ENCODE data around the gene FAM13B.
"Not testable (repeated sequence)": the region's sequence is repeated elsewhere in the genome, so short reads cannot be mapped to it uniquely, and the experiment has no call there.

Gene FAM13B

DNA sequence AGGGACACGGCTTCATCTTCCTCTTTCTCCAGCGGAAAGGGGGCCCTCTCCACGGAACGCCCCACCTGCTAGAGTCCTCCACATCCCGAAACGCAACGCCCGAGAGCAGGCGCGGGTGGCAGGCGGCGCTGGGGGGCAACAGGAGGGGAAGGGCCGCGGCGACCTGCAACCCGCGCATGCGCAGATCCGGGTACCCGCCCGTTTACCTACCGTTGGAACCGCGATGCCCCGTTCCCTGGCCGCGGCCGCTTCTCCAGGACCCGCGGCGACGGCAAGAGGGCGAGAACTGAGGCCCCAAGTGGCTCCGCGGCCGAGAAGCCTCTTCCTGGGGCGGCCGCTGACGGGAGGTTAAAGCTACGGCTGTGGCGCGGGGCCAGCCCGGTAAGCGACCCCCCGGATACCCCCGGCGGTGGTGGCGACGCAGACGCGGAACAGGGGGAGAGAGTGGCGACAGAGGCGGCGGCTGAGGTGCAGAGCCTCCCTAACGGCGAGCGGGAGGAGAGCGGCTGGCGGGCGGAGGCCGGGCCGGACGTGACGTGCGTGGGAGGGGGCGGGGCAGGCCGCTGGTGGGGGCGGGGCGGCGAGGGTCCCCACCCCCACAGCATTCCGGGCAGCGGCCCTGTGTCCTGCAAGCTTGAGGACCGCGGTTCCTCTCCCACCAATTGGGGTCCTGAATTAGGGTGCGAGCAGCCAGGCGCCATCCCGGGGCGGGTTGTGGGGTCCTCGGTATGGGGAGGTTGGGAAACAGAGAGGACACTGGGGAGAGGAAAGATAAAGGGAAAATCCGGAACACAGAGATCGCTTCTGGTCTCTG lies at the start of gene FAM13B:
FAM13B (minus strand) TSS at position 508 of the 814 bp plus-strand sequence. CDS start 13,968 bp downstream, outside the sequence.
- Histone ChIP-seq H3K4me2 (ENCODE audit: low read length) (peak within 1 kb of the TSS; percentile 95), H2AFZ (peak within 1 kb of the TSS; percentile 96), H3K9me3 (ENCODE audit: control insufficient read depth, low read length) (no peaks in the 10 kb centered on the region), H3K4me1 (peaks cover 7% of the 10 kb centered on the region), H3K4me3 (ENCODE audit: low read depth, low read length) (peak within 1 kb of the TSS; percentile 100), H3K27me3 (ENCODE audit: control insufficient read depth, insufficient read depth, low read length) (no peaks in the 10 kb centered on the region), H3K79me2 (peaks cover 37% of the 10 kb centered on the region), H3K9ac (peak within 1 kb of the TSS; percentile 99), H3K36me3 (ENCODE audit: control insufficient read depth, insufficient read depth, low read length) (no peaks in the 10 kb centered on the region), H3K27ac (peak within 1 kb of the TSS; percentile 99)
- TF ChIP-seq, protein P1, sequence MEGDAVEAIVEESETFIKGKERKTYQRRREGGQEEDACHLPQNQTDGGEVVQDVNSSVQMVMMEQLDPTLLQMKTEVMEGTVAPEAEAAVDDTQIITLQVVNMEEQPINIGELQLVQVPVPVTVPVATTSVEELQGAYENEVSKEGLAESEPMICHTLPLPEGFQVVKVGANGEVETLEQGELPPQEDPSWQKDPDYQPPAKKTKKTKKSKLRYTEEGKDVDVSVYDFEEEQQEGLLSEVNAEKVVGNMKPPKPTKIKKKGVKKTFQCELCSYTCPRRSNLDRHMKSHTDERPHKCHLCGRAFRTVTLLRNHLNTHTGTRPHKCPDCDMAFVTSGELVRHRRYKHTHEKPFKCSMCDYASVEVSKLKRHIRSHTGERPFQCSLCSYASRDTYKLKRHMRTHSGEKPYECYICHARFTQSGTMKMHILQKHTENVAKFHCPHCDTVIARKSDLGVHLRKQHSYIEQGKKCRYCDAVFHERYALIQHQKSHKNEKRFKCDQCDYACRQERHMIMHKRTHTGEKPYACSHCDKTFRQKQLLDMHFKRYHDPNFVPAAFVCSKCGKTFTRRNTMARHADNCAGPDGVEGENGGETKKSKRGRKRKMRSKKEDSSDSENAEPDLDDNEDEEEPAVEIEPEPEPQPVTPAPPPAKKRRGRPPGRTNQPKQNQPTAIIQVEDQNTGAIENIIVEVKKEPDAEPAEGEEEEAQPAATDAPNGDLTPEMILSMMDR (IDR thresholded peaks at IDR 0.05) = peak; percentile 8

DNA sequence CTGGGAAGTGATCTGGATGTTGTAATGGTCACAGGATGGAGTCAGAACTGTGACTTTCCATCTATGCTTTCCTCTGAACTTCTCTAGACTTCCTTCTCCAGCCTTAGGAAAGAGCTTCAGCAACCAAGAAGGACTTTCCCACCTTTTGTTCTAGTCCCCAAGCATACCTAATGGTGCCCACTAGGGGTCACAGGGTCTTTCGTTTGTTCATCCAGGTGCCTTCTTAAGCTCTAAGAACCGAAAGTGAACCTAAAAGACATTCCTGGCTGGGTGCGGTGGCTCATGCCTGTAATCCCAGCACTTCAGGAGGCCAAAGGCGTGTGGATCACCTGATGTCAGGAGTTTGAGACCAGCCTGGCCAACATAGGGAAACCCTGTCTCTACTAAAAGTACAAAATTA lies 49.2 kb upstream of the FAM13B start:
- TF ChIP-seq, protein P1 (IDR thresholded peaks at IDR 0.05) = no peak
- Histone ChIP-seq H3K9me3 (ENCODE audit: control insufficient read depth, low read length) (no peaks in the 10 kb centered on the region), H3K4me2 (ENCODE audit: low read length) (no peak overlapping the region), H3K79me2 (no peaks in the 10 kb centered on the region), H3K27ac (no peak overlapping the region), H3K27me3 (ENCODE audit: control insufficient read depth, insufficient read depth, low read length) (no peaks in the 10 kb centered on the region), H3K4me1 (no peaks in the 10 kb centered on the region), H2AFZ (no peak overlapping the region), H3K36me3 (ENCODE audit: control insufficient read depth, insufficient read depth, low read length) (no peaks in the 10 kb centered on the region), H3K4me3 (ENCODE audit: low read depth, low read length) (no peak overlapping the region), H3K9ac (no peak overlapping the region)

DNA sequence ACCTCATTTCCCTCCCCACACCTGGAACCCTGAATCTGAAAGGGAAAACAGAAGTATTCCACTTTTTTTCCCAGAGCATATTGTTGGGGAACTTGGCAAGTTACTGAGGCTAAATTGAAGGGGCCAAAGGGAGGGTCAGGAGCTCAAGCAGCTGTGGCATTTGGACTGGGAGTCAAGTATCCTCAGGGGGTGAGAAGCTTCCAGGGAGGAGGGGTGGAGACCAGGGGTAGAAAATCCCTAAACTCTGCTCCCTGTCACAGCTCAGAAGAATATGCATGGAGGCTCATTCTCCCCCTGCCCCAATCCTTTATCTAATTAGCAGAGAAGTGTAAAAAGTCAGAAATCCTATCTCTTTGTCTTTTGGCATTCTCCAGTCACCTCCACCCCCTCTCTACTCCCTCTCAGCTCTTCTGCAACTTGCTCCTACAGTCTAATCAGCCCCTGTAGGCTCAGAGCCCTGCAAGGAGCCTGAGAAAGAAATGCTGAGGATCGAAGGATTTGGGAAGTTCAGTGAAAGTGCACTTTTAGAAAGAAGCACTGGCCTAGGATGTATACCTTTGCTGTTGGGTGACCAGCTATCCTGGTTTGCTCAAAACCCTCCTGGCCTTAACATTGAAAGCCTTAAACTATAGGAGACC lies 45.2 kb upstream of the FAM13B start:
- Histone ChIP-seq H3K27me3 (ENCODE audit: control insufficient read depth, insufficient read depth, low read length) (no peaks in the 10 kb centered on the region), H3K9me3 (ENCODE audit: control insufficient read depth, low read length) (no peaks in the 10 kb centered on the region), H3K4me1 (no peaks in the 10 kb centered on the region), H3K9ac (no peak overlapping the region), H3K36me3 (ENCODE audit: control insufficient read depth, insufficient read depth, low read length) (no peaks in the 10 kb centered on the region), H3K27ac (no peak overlapping the region), H2AFZ (no peak overlapping the region), H3K4me2 (ENCODE audit: low read length) (no peak overlapping the region), H3K79me2 (no peaks in the 10 kb centered on the region), H3K4me3 (ENCODE audit: low read depth, low read length) (no peak overlapping the region)
- TF ChIP-seq, protein P1 (IDR thresholded peaks at IDR 0.05) = no peak

DNA sequence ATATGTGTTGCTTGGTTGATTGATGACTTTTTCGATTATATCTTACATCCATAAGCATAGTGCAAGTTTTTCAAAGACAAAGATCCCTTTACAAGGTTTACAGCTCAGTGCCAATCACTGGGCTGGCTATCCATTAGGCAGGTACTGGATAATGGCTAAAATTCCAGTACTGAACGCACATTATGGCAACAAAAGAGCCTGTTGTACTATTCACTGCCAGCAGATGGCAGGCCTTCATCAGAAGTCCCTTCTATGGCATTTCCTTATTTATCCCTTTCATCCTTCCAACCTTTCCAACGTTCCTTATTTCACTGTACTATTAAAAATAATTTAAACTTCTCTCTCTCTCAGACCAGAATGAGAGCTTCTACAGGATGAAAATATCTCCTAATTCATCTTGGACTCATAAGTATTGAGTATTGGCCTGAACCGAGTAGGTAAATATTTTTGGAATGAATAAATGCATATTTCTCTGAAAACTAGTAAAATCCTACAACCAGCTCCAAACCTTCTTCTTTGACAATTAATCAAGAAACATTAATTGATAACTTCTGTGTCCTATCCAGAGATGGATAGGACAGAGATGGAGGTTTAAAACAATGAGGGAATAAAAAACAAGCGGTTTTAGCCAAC lies 44.3 kb upstream of the FAM13B start:
- no peak overlapping the region for H2AFZ ChIP-seq
- no peaks in the 10 kb centered on the region for H3K79me2 ChIP-seq
- no peaks in the 10 kb centered on the region for H3K36me3 ChIP-seq (ENCODE audit: control insufficient read depth, insufficient read depth, low read length)
- no peak overlapping the region for H3K27ac ChIP-seq
- no peak overlapping the region for H3K9ac ChIP-seq
- TF ChIP-seq, protein P1 (IDR thresholded peaks at IDR 0.05) = peak; percentile 86
- no peaks in the 10 kb centered on the region for H3K4me1 ChIP-seq
- no peak overlapping the region for H3K4me2 ChIP-seq (ENCODE audit: low read length)
- no peaks in the 10 kb centered on the region for H3K27me3 ChIP-seq (ENCODE audit: control insufficient read depth, insufficient read depth, low read length)
- H3K9me3 ChIP-seq (ENCODE audit: control insufficient read depth, low read length) = no peaks in the 10 kb centered on the region
- no peak overlapping the region for H3K4me3 ChIP-seq (ENCODE audit: low read depth, low read length)

DNA sequence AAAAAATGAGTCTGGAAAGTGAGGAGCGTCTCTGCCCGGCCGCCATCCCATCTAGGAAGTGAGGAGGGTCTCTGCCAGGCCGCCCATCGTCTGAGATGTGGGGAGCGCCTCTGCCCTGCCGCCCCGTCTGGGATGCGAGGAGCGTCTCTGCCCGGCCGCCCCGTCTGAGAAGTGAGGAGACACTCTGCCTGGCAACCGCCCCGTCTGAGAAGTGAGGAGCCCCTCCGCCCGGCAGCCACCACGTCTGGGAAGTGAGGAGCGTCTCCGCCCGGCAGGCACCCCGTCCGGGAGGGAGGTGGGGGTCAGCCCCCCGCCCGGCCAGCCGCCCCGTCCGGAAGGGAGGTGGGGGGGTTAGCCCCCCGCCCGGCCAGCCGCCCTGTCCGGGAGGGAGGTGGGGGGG lies 37.1 kb upstream of the FAM13B start:
- not testable (repeated sequence) for H3K9me3 ChIP-seq (ENCODE audit: control insufficient read depth, low read length); H3K79me2 ChIP-seq; H3K9ac ChIP-seq; H2AFZ ChIP-seq; H3K36me3 ChIP-seq (ENCODE audit: control insufficient read depth, insufficient read depth, low read length); H3K27me3 ChIP-seq (ENCODE audit: control insufficient read depth, insufficient read depth, low read length); H3K4me2 ChIP-seq (ENCODE audit: low read length); H3K27ac ChIP-seq; H3K4me3 ChIP-seq (ENCODE audit: low read depth, low read length); H3K4me1 ChIP-seq
